ENCODE measurements around the gene DNAJC11. TPM values are rescaled to one million over a fixed set of nuclear protein-coding genes. Genes with fewer than 3 reads are reported as not detected.

The DNAJC11 gene
- total and polyA plus RNA-seq, 4 experiments from 2014 or later: 10.5 to 41.6 (median 31.7) TPM

DNA sequence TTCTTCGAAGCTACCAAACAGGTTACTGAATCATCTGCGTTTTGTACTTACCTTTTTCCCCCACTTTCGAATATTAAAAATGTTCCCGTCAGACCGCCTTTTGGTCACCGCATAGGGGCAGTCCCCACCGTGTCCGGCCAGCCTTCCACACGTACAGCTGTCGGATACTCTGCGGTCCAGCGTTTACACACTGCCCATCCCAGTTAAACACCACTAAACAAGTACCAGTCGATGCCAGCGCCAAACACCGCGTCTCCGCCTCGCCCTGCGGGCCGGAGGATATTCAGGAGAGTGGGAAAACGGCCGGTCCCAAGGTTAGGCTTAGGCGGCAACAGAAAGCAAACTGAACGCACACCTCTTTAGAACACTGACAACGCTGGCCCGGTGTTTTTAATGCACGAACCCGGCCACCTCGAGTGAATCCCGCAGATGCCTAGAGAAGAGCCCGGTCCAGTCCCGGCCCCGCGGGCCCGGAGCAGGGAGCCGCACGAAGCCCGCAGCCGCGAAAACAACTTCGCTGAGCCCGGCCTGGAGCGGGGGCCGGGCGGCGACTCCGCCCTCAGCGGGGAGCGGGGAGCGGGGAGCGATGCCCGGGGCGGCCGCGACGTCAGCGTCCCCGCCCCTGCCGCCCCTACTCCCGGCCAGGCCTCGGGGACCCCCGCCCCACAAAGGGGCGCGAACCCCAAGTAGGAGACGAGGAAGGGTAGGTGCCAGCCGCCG is 88.8 kb downstream of the DNAJC11 start:
- peak overlapping the region; percentile 89 to 95 (median 93) for H3K4me3 Mint-ChIP-seq
- peaks cover 15 to 31% (median 24%) of the 10 kb centered on the region in 4 donors for H3K4me1 Mint-ChIP-seq
- H3K27ac Mint-ChIP-seq: peak overlapping the region; percentile 86 to 94 (median 92)
- H3K9me3 ChIP-seq (ENCODE audit: control insufficient read depth in 1 of 2, low read length in 2 of 2): no peaks in the 10 kb centered on the region
- peaks cover 23% of the 10 kb centered on the region for H3K4me1 ChIP-seq (ENCODE audit: insufficient read depth, low read length)
- POLR2A ChIA-PET (ENCODE audit: partially characterized antibody): interaction anchor here (1.6 to 4.7 kb wide), 2 partner anchors 11 to 59 kb away, joined by 7 to 133 read pairs; partner anchors contain the start of genes KLHL21 and NOL9
- H3K4me3 ChIP-seq (ENCODE audit: low read length in 2 of 2): peak overlapping the region; percentile 20 to 39
- H3K36me3 Mint-ChIP-seq: peaks cover 0 to 16% of the 10 kb centered on the region in 2 donors
- DNase-seq: peak in 2 of 5 donors; percentile 9 to 59
- H3K27me3 Mint-ChIP-seq: no peaks in the 10 kb centered on the region
- peak overlapping the region; percentile 61 for H3K27ac ChIP-seq (ENCODE audit: low read depth, low read length)
- no peaks in the 10 kb centered on the region for H3K27me3 ChIP-seq (ENCODE audit: insufficient read depth, low read length)
- peaks cover 3% of the 10 kb centered on the region for H3K36me3 ChIP-seq (ENCODE audit: insufficient read depth, low read length)
- intact Hi-C loops (cut with micrococcal nuclease): loop anchor here (1.0 to 10.0 kb wide), 5 partner anchors 10 to 172 kb away; partner anchors contain the start of genes CAMTA1, NOL9 and ZBTB48
- CTCF ChIA-PET (ENCODE audit: partially characterized antibody): interaction anchor here (0.9 to 1.6 kb wide), 5 partner anchors 9 to 152 kb away, joined by 3 to 7 read pairs (median 4); no protein-coding TSS in a partner anchor
- H3K9me3 Mint-ChIP-seq: no peaks in the 10 kb centered on the region

DNA sequence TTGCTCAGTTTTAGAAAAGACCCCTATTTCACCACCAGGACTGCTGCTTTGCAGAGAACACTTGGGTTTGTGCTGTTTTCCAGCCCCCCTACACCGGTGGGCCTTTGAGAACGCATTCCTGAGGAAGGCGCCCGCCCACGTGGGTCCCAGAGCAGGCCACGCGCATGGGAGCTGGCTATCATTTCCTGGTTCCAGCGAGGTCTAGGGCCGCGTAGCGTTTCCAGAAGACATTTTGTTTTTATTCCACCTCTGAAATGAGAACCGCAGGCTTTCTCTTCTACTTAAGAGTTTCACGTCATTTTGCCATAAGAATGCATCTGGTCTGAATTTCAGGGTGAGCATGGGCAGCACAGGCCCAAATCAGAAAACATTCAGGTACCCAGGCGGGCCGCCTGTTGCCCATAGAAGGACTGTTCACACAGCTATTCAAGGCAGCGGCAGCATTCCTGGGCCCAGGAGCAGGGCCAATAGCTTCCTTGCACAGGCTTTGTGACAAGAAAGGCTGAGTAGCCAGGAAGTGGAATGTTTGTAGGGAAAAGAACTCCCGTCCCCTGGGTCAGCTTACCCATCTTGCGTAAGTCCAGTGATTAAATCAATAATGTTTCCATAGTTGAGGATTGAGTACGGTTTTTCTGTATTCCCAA is 97.6 kb downstream of the DNAJC11 start:
- Histone ChIP-seq H3K4me3 (ENCODE audit: low read length in 2 of 2) (peak overlapping the region; percentile 85 to 92), H3K36me3 (ENCODE audit: insufficient read depth, low read length) (peaks cover under 1% of the 10 kb centered on the region), H3K27me3 (ENCODE audit: insufficient read depth, low read length) (no peaks in the 10 kb centered on the region), H3K27ac (ENCODE audit: low read depth, low read length) (peak overlapping the region; percentile 88), H3K9me3 (ENCODE audit: control insufficient read depth in 1 of 2, low read length in 2 of 2) (no peaks in the 10 kb centered on the region), H3K4me1 (ENCODE audit: insufficient read depth, low read length) (peaks cover 28% of the 10 kb centered on the region)
- Mint-ChIP-seq H3K4me1 (peaks cover 6 to 38% (median 25%) of the 10 kb centered on the region in 4 donors), H3K9me3 (peaks cover 0 to 2% (median 0%) of the 10 kb centered on the region in 8 donors), H3K27me3 (no peaks in the 10 kb centered on the region), H3K4me3 (peak overlapping the region; percentile 84 to 95 (median 90)), H3K27ac (peak overlapping the region; percentile 95 to 99 (median 97)), H3K36me3 (peaks cover 5 to 23% of the 10 kb centered on the region in 2 donors)
- intact Hi-C loops (cut with micrococcal nuclease): loop anchor here (1.0 to 2.0 kb wide), 2 partner anchors 9 to 143 kb away; partner anchors contain the start of gene PHF13
- no peak for DNase-seq
- POLR2A ChIA-PET (ENCODE audit: partially characterized antibody): interaction anchor here (0.7 to 8.5 kb wide), 15 partner anchors 8 to 611 kb away, joined by 3 to 273 read pairs (median 19); partner anchors contain the start of genes CAMTA1, DNAJC11, NOL9 and PHF13
- CTCF ChIA-PET (ENCODE audit: partially characterized antibody): interaction anchor here (1.0 to 2.5 kb wide), 5 partner anchors 8 to 49 kb away, joined by 3 to 13 read pairs (median 4); partner anchors contain the start of genes TAS1R1 and THAP3

- Histone ChIP-seq H3K27ac (ENCODE audit: low read depth, low read length) (peak overlapping the region; percentile 88), H3K9me3 (ENCODE audit: control insufficient read depth in 1 of 2, low read length in 2 of 2) (no peaks in the 10 kb centered on the region), H3K4me1 (ENCODE audit: insufficient read depth, low read length) (peaks cover 34% of the 10 kb centered on the region), H3K36me3 (ENCODE audit: insufficient read depth, low read length) (peaks cover 3% of the 10 kb centered on the region), H3K4me3 (ENCODE audit: low read length in 2 of 2) (peak overlapping the region; percentile 85 to 92), H3K27me3 (ENCODE audit: insufficient read depth, low read length) (no peaks in the 10 kb centered on the region)
- ChIA-PET POLR2A (ENCODE audit: partially characterized antibody) (interaction anchor here (0.9 to 8.5 kb wide), 19 partner anchors 9 to 611 kb away, joined by 3 to 273 read pairs (median 12); partner anchors contain the start of genes CAMTA1, NOL9, PHF13 and PLEKHG5), CTCF (ENCODE audit: partially characterized antibody) (interaction anchor here (1.0 to 2.5 kb wide), 5 partner anchors 9 to 48 kb away, joined by 3 to 13 read pairs (median 4); partner anchors contain the start of genes TAS1R1 and THAP3)
- DNase-seq: peak; percentile 67 to 85 (median 72)
- Mint-ChIP-seq H3K4me3 (peak overlapping the region; percentile 84 to 95 (median 90)), H3K27me3 (no peaks in the 10 kb centered on the region), H3K36me3 (peaks cover 5 to 25% of the 10 kb centered on the region in 2 donors), H3K27ac (peak overlapping the region; percentile 95 to 99 (median 97)), H3K9me3 (peaks cover 0 to 2% (median 0%) of the 10 kb centered on the region in 8 donors), H3K4me1 (peaks cover 6 to 40% (median 28%) of the 10 kb centered on the region in 4 donors)
- intact Hi-C loops (cut with micrococcal nuclease): loop anchor here (1.0 to 2.0 kb wide), 2 partner anchors 10 to 143 kb away; partner anchors contain the start of gene PHF13
Observed at GRCh38 chr1:6603238-6603914, 98.2 kb downstream of the DNAJC11 start.

- peak within 1 kb of the TSS; percentile 95 to 99 (median 97) for H3K27ac Mint-ChIP-seq
- no peaks in the 10 kb centered on the region for H3K27me3 Mint-ChIP-seq
- peaks cover 6 to 43% (median 30%) of the 10 kb centered on the region in 4 donors for H3K4me1 Mint-ChIP-seq
- H3K4me3 Mint-ChIP-seq: peak within 1 kb of the TSS; percentile 93 to 99 (median 98)
- peak; percentile 75 to 85 (median 82) for DNase-seq
- H3K9me3 Mint-ChIP-seq: peaks cover 0 to 2% (median 0%) of the 10 kb centered on the region in 8 donors
- CTCF ChIA-PET (ENCODE audit: partially characterized antibody): interaction anchor here (1.0 to 3.8 kb wide), 10 partner anchors 9 to 113 kb away, joined by 3 to 24 read pairs (median 6); partner anchors contain the start of genes NOL9, TAS1R1, THAP3 and ZBTB48
- POLR2A ChIA-PET (ENCODE audit: partially characterized antibody): interaction anchor here (0.6 to 8.5 kb wide), 26 partner anchors 10 to 610 kb away, joined by 3 to 273 read pairs (median 5); partner anchors contain the start of genes CAMTA1, DNAJC11, NOL9 and PHF13
- peak within 1 kb of the TSS; percentile 87 to 92 for H3K4me3 ChIP-seq (ENCODE audit: low read length in 2 of 2)
- H3K4me1 ChIP-seq (ENCODE audit: insufficient read depth, low read length): peaks cover 40% of the 10 kb centered on the region
- intact Hi-C loops (cut with micrococcal nuclease): loop anchor here (1.0 to 2.0 kb wide), 4 partner anchors 11 to 142 kb away; partner anchors contain the start of genes NOL9 and PHF13
- H3K36me3 Mint-ChIP-seq: peaks cover 5 to 28% of the 10 kb centered on the region in 2 donors
- peaks cover 10% of the 10 kb centered on the region for H3K36me3 ChIP-seq (ENCODE audit: insufficient read depth, low read length)
- peak within 1 kb of the TSS; percentile 88 for H3K27ac ChIP-seq (ENCODE audit: low read depth, low read length)
- no peaks in the 10 kb centered on the region for H3K27me3 ChIP-seq (ENCODE audit: insufficient read depth, low read length)
- no peaks in the 10 kb centered on the region for H3K9me3 ChIP-seq (ENCODE audit: control insufficient read depth in 1 of 2, low read length in 2 of 2)
Observed at GRCh38 chr1:6602669-6603237, 98.9 kb downstream of the DNAJC11 start, which contains the start of gene KLHL21. Gene KLHL21 (minus strand): TSS chr1:6602869. CDS start chr1:6602817, 52 bp downstream.

- peaks cover 46% of the 10 kb centered on the region for H3K4me1 ChIP-seq (ENCODE audit: insufficient read depth, low read length)
- no peaks in the 10 kb centered on the region for H3K27me3 ChIP-seq (ENCODE audit: insufficient read depth, low read length)
- peak overlapping the region; percentile 88 for H3K27ac ChIP-seq (ENCODE audit: low read depth, low read length)
- peaks cover 16% of the 10 kb centered on the region for H3K36me3 ChIP-seq (ENCODE audit: insufficient read depth, low read length)
- Mint-ChIP-seq H3K27me3 (no peaks in the 10 kb centered on the region), H3K9me3 (peaks cover 0 to 2% (median 0%) of the 10 kb centered on the region in 8 donors), H3K36me3 (peaks cover 9 to 32% of the 10 kb centered on the region in 2 donors), H3K4me3 (peak overlapping the region; percentile 93 to 99 (median 98)), H3K27ac (peak overlapping the region; percentile 52 to 98 (median 95)), H3K4me1 (peaks cover 7 to 50% (median 35%) of the 10 kb centered on the region in 4 donors)
- CTCF ChIA-PET (ENCODE audit: partially characterized antibody): interaction anchor here (1.2 to 3.8 kb wide), 8 partner anchors 10 to 112 kb away, joined by 3 to 24 read pairs (median 8); partner anchors contain the start of genes NOL9, TAS1R1, THAP3 and ZBTB48
- intact Hi-C loops (cut with micrococcal nuclease): loop anchor here (1.0 to 2.0 kb wide), 4 partner anchors 22 to 141 kb away; partner anchors contain the start of gene NOL9
- POLR2A ChIA-PET (ENCODE audit: partially characterized antibody): interaction anchor here (0.6 to 8.5 kb wide), 26 partner anchors 9 to 608 kb away, joined by 3 to 273 read pairs (median 4); partner anchors contain the start of genes CAMTA1, DNAJC11, NOL9 and PHF13
- peak overlapping the region; percentile 87 to 92 for H3K4me3 ChIP-seq (ENCODE audit: low read length in 2 of 2)
- no peaks in the 10 kb centered on the region for H3K9me3 ChIP-seq (ENCODE audit: control insufficient read depth in 1 of 2, low read length in 2 of 2)
- peak in 3 of 5 donors; percentile 34 to 49 (median 34) for DNase-seq
Observed at GRCh38 chr1:6601923-6602668, 99.5 kb downstream of the DNAJC11 start.

All from CD4-positive, alpha-beta memory T cell (primary cell).